Measurements from ENCODE around the gene GABRP.

DNA sequence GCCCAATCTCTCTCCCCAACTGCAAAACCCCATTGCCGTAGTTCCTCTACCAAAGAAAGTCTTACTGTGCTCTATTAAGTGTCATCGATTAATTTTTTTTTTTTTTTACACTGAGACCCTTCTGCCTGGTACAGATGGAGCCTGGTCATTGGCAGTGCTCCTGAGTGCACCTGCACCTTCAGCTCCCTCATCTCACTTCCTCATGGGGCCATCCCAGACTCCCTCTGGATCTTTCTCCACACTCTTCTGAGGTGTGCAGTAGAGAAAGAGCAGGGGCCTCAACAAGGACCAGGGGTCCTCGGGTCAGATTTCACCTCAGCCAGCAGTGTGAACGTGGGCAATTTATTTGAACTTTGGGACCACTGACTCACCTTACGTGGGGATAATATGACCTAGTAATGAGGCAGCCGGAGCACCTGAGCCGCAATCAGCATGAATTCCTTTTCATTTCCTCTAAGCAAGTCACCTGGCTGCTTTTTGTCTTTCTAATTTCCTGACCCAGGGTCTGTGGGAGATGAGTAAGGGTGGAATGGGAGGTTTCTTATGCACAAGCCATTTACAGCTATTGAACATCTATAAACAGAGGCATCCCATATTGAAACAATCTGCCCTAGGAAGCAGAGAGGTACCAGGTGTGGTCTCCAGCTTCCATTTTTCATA, 22.3 kb upstream of the GABRP start:
- TF ChIP-seq CTCF (IDR thresholded peaks at IDR 0.05) = no peak
- TF ChIP-seq EZH2 (IDR thresholded peaks at IDR 0.05) = no peak
- TF ChIP-seq EZH2phosphoT487 (IDR thresholded peaks at IDR 0.05) = no peak

All from neural progenitor cell (in vitro differentiated cells).